Calu3 (cell line): ENCODE measurements around the gene AGO3. TPM values are rescaled to one million over a fixed set of nuclear protein-coding genes. Genes with fewer than 3 reads are reported as not detected.
A peak's percentile ranks its signal among the peaks of the same experiment; 100 is the strongest.

Source experiments
- BruUV-seq: library from RNA; stranded (reverse); fragments of 400-500 nt; replicated peaks from 2 replicates; lab custom pipeline; 2021; lab: Mats Ljungman, UMichigan
- CTCF ChIA-PET: fragments of 300-600 bp; sonication (Branson Sonifier 250); formaldehyde crosslinking; loops from one replicate; lab custom pipeline; 2022; ENCODE audit warnings: antibody characterized with exemption; lab: Charles Lee
- DNase-seq: peaks from one replicate; pipeline ENCODE4 v3.0.0; 2022
- H3K27ac Mint-ChIP-seq: one replicate; pipeline ENCODE4 v1.8.0; 2022; ENCODE audit warnings: mixed read lengths; ENCODE audit not compliant: unreplicated experiment
- H3K27me3 Mint-ChIP-seq: one replicate; pipeline ENCODE4 v1.8.0; 2022; ENCODE audit warnings: mixed read lengths; ENCODE audit not compliant: unreplicated experiment
- H3K36me3 Mint-ChIP-seq: one replicate; pipeline ENCODE4 v1.8.0; 2022; ENCODE audit warnings: mild to moderate bottlenecking, moderate library complexity, mixed read lengths; ENCODE audit not compliant: insufficient read depth, unreplicated experiment
- H3K4me1 Mint-ChIP-seq: one replicate; pipeline ENCODE4 v1.8.0; 2022; ENCODE audit warnings: mild to moderate bottlenecking, low read depth, mixed read lengths; ENCODE audit not compliant: unreplicated experiment
- H3K4me3 Mint-ChIP-seq: one replicate; pipeline ENCODE4 v1.8.0; 2022; ENCODE audit warnings: mild to moderate bottlenecking, low read depth, moderate library complexity, mixed read lengths; ENCODE audit not compliant: unreplicated experiment
- H3K9me3 Mint-ChIP-seq: one replicate; pipeline ENCODE4 v1.8.0; 2022; ENCODE audit warnings: low read depth, mixed read lengths; ENCODE audit not compliant: unreplicated experiment
- intact Hi-C: fragments of 100-400 bp; cut with micrococcal nuclease; formaldehyde crosslinking; loops from one replicate; pipeline ENCODE4 v1.10.0; 2022; ENCODE audit not compliant: unreplicated experiment
- total RNA-seq: library from RNA; stranded (reverse); gene quantifications from 2 replicates; pipeline ENCODE4 v1.2.3, GENCODE V29; 2022
- TF ChIP-seq, protein P1 (sequence below): fragments of 200-600 bp; IDR thresholded peaks from one replicate; pipeline ENCODE4 v1.8.0; 2022; ENCODE audit warnings: antibody characterized with exemption; ENCODE audit not compliant: unreplicated experiment

AGO3 gene
- total RNA-seq, 1 experiment from 2014 or later = 28.5 TPM

DNA sequence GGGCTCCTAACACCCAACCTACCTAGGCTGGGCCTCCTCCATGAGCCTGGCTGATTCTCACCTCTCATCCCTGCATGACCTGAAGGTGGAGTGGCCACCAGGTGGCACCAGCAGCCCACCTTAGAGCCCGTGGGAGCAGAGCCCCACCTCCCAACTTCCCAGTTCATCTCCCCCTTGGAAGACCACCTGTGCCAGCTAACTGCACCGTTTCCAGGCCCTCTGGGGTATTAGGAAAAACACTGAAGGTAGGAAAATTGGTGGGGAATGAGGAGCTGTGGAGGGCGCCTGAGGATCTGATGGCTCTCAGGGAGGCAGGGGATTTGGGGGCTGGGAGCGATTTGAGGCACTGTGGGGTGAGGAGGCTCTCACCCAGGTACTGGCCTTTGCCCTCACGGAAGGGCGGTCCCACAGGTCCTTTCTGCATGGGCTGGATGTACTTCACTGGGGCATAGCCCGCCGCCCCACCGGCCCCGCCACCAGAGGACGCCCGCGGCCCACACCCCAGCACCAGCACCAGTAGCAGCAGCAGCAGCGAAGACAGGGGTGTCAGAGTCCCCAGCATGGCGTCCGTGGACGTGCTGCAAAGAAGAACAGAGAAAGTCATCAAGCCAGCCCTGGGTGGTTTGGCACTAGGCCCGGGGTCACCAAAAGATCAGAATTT is 168.9 kb downstream of the AGO3 start:
- TF ChIP-seq, protein P1, sequence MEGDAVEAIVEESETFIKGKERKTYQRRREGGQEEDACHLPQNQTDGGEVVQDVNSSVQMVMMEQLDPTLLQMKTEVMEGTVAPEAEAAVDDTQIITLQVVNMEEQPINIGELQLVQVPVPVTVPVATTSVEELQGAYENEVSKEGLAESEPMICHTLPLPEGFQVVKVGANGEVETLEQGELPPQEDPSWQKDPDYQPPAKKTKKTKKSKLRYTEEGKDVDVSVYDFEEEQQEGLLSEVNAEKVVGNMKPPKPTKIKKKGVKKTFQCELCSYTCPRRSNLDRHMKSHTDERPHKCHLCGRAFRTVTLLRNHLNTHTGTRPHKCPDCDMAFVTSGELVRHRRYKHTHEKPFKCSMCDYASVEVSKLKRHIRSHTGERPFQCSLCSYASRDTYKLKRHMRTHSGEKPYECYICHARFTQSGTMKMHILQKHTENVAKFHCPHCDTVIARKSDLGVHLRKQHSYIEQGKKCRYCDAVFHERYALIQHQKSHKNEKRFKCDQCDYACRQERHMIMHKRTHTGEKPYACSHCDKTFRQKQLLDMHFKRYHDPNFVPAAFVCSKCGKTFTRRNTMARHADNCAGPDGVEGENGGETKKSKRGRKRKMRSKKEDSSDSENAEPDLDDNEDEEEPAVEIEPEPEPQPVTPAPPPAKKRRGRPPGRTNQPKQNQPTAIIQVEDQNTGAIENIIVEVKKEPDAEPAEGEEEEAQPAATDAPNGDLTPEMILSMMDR = peak; percentile 95
- H3K27me3 Mint-ChIP-seq = no peaks in the 10 kb centered on the region
- BruUV-seq = no TSS peak
- H3K27ac Mint-ChIP-seq = peak overlapping the region; percentile 47
- CTCF ChIA-PET = interaction anchor here (1.0 to 1.8 kb wide), 3 partner anchors 35 to 61 kb away, joined by 3 to 16 read pairs (median 3); partner anchors contain the start of gene TRAPPC3
- peaks cover 10% of the 10 kb centered on the region for H3K4me1 Mint-ChIP-seq
- intact Hi-C loops = loop anchor here (1.0 to 2.0 kb wide), 3 partner anchors 34 to 185 kb away; no protein-coding TSS in a partner anchor
- peaks cover 12% of the 10 kb centered on the region for H3K36me3 Mint-ChIP-seq
- peak overlapping the region; percentile 51 for H3K4me3 Mint-ChIP-seq
- DNase-seq = peak; percentile 89
- H3K9me3 Mint-ChIP-seq = no peaks in the 10 kb centered on the region

DNA sequence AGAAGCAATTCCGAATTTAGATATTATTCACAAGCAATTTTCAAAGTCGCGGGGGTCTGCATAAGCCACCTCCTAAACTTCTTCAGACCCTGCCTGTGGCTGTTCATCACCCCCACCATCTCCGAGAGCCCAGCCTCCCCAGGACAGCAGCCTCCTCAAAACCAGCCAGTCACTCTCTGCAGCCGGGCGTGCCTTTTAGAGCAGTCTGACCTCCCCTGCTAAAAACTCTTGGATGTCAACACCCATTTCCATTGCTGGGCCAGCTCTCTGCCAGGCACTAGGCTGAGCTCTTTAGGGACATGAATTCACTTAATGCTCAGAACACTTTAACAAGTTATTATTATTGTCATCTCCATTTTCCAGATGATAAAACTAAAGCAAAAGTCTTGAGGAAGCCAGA is 169.5 kb downstream of the AGO3 start:
- Mint-ChIP-seq H3K27ac (no peak overlapping the region), H3K36me3 (peaks cover 12% of the 10 kb centered on the region), H3K4me1 (peaks cover 10% of the 10 kb centered on the region), H3K9me3 (no peaks in the 10 kb centered on the region), H3K4me3 (peak overlapping the region; percentile 51), H3K27me3 (no peaks in the 10 kb centered on the region)
- BruUV-seq = no TSS peak
- no peak for DNase-seq
- TF ChIP-seq, protein P1 = no peak
- intact Hi-C loops = loop anchor here (1.0 to 2.0 kb wide), 2 partner anchors 88 to 184 kb away; no protein-coding TSS in a partner anchor
- CTCF ChIA-PET = interaction anchor here (1.1 to 1.8 kb wide), 2 partner anchors 34 to 61 kb away, joined by 3 to 16 read pairs; no protein-coding TSS in a partner anchor

- CTCF ChIA-PET = interaction anchor here (1.2 to 1.4 kb wide), 2 partner anchors 33 to 86 kb away, joined by 4 to 5 read pairs; no protein-coding TSS in a partner anchor
- H3K4me3 Mint-ChIP-seq = no peak overlapping the region
- no peaks in the 10 kb centered on the region for H3K27me3 Mint-ChIP-seq
- peaks cover 7% of the 10 kb centered on the region for H3K36me3 Mint-ChIP-seq
- intact Hi-C loops = loop anchor here (2.0 kb wide), 1 partner anchor 183 kb away; no protein-coding TSS in a partner anchor
- no peak for DNase-seq
- no peaks in the 10 kb centered on the region for H3K9me3 Mint-ChIP-seq
- no peak overlapping the region for H3K27ac Mint-ChIP-seq
- BruUV-seq = no TSS peak
- H3K4me1 Mint-ChIP-seq = peaks cover 10% of the 10 kb centered on the region
- TF ChIP-seq, protein P1 = no peak
These were observed 170.6 kb downstream of the AGO3 start for GRCh38 chr1:36101546-36101945.

DNA sequence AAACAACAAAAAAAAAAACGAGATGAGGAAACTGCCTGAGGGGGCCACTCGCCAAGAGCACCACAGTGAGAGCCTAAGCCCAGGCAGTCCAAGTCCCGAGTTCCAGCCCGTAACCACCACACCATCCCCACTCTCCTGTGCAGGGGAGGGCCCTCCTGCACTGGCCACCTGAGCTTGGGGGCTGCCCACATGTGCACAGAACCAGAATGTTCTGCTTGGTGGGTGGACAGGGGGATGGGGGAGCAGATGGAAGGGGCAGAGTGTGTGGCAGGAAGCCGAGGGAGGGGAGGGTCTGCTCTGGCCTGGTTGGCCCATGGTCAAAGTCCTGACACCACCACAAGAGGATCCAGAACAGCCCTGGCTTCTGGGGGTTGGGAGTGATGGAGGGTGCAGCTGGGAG is 175.4 kb downstream of the AGO3 start:
- H3K27ac Mint-ChIP-seq = no peak overlapping the region

More for the DNA sequence above, 175.4 kb downstream of the AGO3 start:
- TF ChIP-seq, protein P1 = no peak
- no peaks in the 10 kb centered on the region for H3K36me3 Mint-ChIP-seq
- DNase-seq = no peak
- H3K4me1 Mint-ChIP-seq = peaks cover 9% of the 10 kb centered on the region
- no TSS peak for BruUV-seq
- H3K4me3 Mint-ChIP-seq = no peak overlapping the region
- CTCF ChIA-PET = interaction anchor here (0.5 to 0.9 kb wide), 4 partner anchors 16 to 241 kb away, joined by 3 to 5 read pairs (median 4); no protein-coding TSS in a partner anchor
- no peaks in the 10 kb centered on the region for H3K9me3 Mint-ChIP-seq
- intact Hi-C loops = no loop called here
- peaks cover 20% of the 10 kb centered on the region for H3K27me3 Mint-ChIP-seq
